ENCODE data around the gene RAB24.

DNA sequence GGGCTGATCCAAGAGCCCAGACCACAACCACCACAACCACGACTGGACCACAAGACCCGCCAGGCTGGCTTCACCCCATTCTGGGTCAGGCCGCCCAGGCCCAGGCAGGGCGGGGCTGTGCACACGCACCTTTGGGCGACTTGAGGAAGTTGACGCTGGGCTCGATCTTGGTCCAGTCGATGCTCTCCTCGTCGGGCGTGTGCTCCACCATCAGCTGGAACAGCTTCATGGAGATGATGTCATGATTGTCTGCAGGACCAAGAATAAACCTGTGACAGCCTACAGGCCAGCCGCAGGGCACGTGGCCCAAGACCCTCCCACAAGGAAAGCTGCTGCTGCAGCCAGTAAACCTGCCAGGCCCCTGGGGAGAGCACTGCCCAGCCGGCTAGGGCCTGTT lies 30.6 kb upstream of the RAB24 start:
- TF ChIP-seq MYC (IDR thresholded peaks at IDR 0.05; ENCODE audit: borderline replicate concordance, low read length): no peak
- TF ChIP-seq CEBPB (IDR thresholded peaks at IDR 0.05): no peak
- no peak for TF ChIP-seq POLR2A (IDR thresholded peaks at IDR 0.05; ENCODE audit: low read length)
- no peak for TF ChIP-seq CTCF (IDR thresholded peaks at IDR 0.05)
- TF ChIP-seq HMGXB4 (CRISPR knock-in tag; IDR thresholded peaks at IDR 0.05; ENCODE audit: borderline replicate concordance): no peak
- TF ChIP-seq EHF (CRISPR knock-in tag; IDR thresholded peaks at IDR 0.05): no peak
